HL-60 (cell line): ENCODE measurements around the gene SLCO6A1.

Source experiments
- DNase-seq, 2 experiments: peaks; one replicate each; pipeline ENCODE4 v3.0.0-alpha.2; 2010 to 2020; ENCODE audit warnings: low read depth in 1 of 2, low spot score in 1 of 2
- H3K27ac ChIP-seq: fragments of 250-450 bp; sonication (Bioruptor Pico); replicated peaks from 2 replicates; pipeline ENCODE4 v1.5.1; 2020; ENCODE audit warnings: mild to moderate bottlenecking, moderate library complexity
- H3K27me3 ChIP-seq: fragments of 250-450 bp; sonication (Bioruptor Pico); 2 replicates; pipeline ENCODE4 v1.5.1; 2021; ENCODE audit warnings: mild to moderate bottlenecking, moderate library complexity; ENCODE audit not compliant: insufficient read depth, poor library complexity, severe bottlenecking
- H3K4me3 ChIP-seq: replicated peaks from 2 replicates; pipeline ENCODE4 v1.5.1; 2011; ENCODE audit warnings: mild to moderate bottlenecking, control low read depth, low read length; ENCODE audit not compliant: insufficient read depth
- CTCF ChIP-seq: IDR thresholded peaks from one replicate; pipeline ENCODE4 v1.5.1; 2011; ENCODE audit warnings: low read length, control low read depth, inconsistent platforms; ENCODE audit not compliant: insufficient read depth
- GABPA ChIP-seq: IDR thresholded peaks from 2 replicates; pipeline ENCODE4 v1.6.1; 2012; ENCODE audit warnings: low read depth
- POLR2AphosphoS5 ChIP-seq: IDR thresholded peaks from 2 replicates; pipeline ENCODE4 v1.6.1; 2012; ENCODE audit warnings: low read depth
- REST ChIP-seq: IDR thresholded peaks from 2 replicates; pipeline ENCODE4 v1.6.1; 2012; ENCODE audit warnings: low read depth; ENCODE audit not compliant: insufficient replicate concordance
- SPI1 ChIP-seq: IDR thresholded peaks from 2 replicates; pipeline ENCODE4 v1.6.1; 2012; ENCODE audit warnings: low read depth, mild to moderate bottlenecking, borderline replicate concordance

The SLCO6A1 gene

GRCh38 chr5:102483736-102484135, 15.1 kb downstream of the SLCO6A1 start:
- TF ChIP-seq GABPA (no peak), POLR2AphosphoS5 (no peak), CTCF (no peak), REST (no peak), SPI1 (no peak)
- H3K27me3 ChIP-seq = no peaks in the 10 kb centered on the region
- H3K27ac ChIP-seq = no peak overlapping the region
- no peak for DNase-seq
- H3K4me3 ChIP-seq = no peak overlapping the region

- TF ChIP-seq GABPA (no peak), SPI1 (no peak), REST (no peak), POLR2AphosphoS5 (no peak), CTCF (no peak)
- no peak overlapping the region for H3K4me3 ChIP-seq
- H3K27ac ChIP-seq = no peak overlapping the region
- DNase-seq = no peak
- H3K27me3 ChIP-seq = no peaks in the 10 kb centered on the region
These were observed 17.6 kb downstream of the SLCO6A1 start for GRCh38 chr5:102481054-102481715.

- DNase-seq = no peak
- H3K27ac ChIP-seq = no peak overlapping the region
These were observed 45.1 kb downstream of the SLCO6A1 start for GRCh38 chr5:102453716-102454115.

More at GRCh38 chr5:102453716-102454115, 45.1 kb downstream of the SLCO6A1 start:
- TF ChIP-seq POLR2AphosphoS5 (no peak), GABPA (no peak), SPI1 (no peak), REST (no peak), CTCF (no peak)
- Histone ChIP-seq H3K27me3 (no peaks in the 10 kb centered on the region), H3K4me3 (no peak overlapping the region)
